Mucosa of stomach (tissue), 1 donor: Measurements from ENCODE around the gene CCNY.

Source experiments
- H3K27me3 ChIP-seq: one replicate; pipeline ENCODE4 v1.7.0; 2013; ENCODE audit warnings: mild to moderate bottlenecking, low read length; ENCODE audit not compliant: control insufficient read depth, insufficient read depth
- H3K36me3 ChIP-seq: one replicate; pipeline ENCODE4 v1.7.0; 2013; ENCODE audit warnings: low read length; ENCODE audit not compliant: control insufficient read depth, insufficient read depth
- H3K4me1 ChIP-seq: one replicate; pipeline ENCODE4 v1.7.0; 2013; ENCODE audit warnings: mild to moderate bottlenecking, low read length; ENCODE audit not compliant: control insufficient read depth, insufficient read depth
- H3K4me3 ChIP-seq: one replicate; pipeline ENCODE4 v1.7.0; 2013; ENCODE audit warnings: low read length
- H3K9ac ChIP-seq: one replicate; pipeline ENCODE4 v1.7.0; 2013; ENCODE audit warnings: mild to moderate bottlenecking, low read length, moderate library complexity
- H3K9me3 ChIP-seq: one replicate; pipeline ENCODE4 v1.7.0; 2013; ENCODE audit warnings: mild to moderate bottlenecking, low read length, moderate library complexity; ENCODE audit not compliant: control insufficient read depth
- donor health status: Pancreatic carcinoma.

Gene CCNY

GRCh38 chr10:35563261-35563891, 227.1 kb downstream of the CCNY start:
- Histone ChIP-seq H3K9me3 (no peaks in the 10 kb centered on the region), H3K4me3 (no peak overlapping the region), H3K27me3 (no peaks in the 10 kb centered on the region), H3K9ac (no peak overlapping the region), H3K4me1 (no peaks in the 10 kb centered on the region), H3K36me3 (no peaks in the 10 kb centered on the region)

- no peaks in the 10 kb centered on the region for H3K9me3 ChIP-seq
- peaks cover 3% of the 10 kb centered on the region for H3K36me3 ChIP-seq
- no peak overlapping the region for H3K9ac ChIP-seq
- H3K27me3 ChIP-seq, result no peaks in the 10 kb centered on the region
- no peaks in the 10 kb centered on the region for H3K4me1 ChIP-seq
- no peak overlapping the region for H3K4me3 ChIP-seq
Observed at GRCh38 chr10:35564341-35564968, 228.1 kb downstream of the CCNY start.

- H3K9ac ChIP-seq, result no peak overlapping the region
- no peaks in the 10 kb centered on the region for H3K9me3 ChIP-seq
- H3K36me3 ChIP-seq, result peaks cover 3% of the 10 kb centered on the region
- H3K4me1 ChIP-seq, result no peaks in the 10 kb centered on the region
- H3K4me3 ChIP-seq, result no peak overlapping the region
- H3K27me3 ChIP-seq, result no peaks in the 10 kb centered on the region
Observed at GRCh38 chr10:35565602-35566081, 229.3 kb downstream of the CCNY start.

- peaks cover 3% of the 10 kb centered on the region for H3K36me3 ChIP-seq
- no peak overlapping the region for H3K9ac ChIP-seq
- H3K4me3 ChIP-seq, result no peak overlapping the region
- no peaks in the 10 kb centered on the region for H3K9me3 ChIP-seq
- H3K4me1 ChIP-seq, result no peaks in the 10 kb centered on the region
- H3K27me3 ChIP-seq, result no peaks in the 10 kb centered on the region
Observed at GRCh38 chr10:35567951-35568350, 231.6 kb downstream of the CCNY start.

GRCh38 chr10:35568483-35569015, 232.2 kb downstream of the CCNY start:
- H3K36me3 ChIP-seq, result peaks cover 3% of the 10 kb centered on the region
- no peak overlapping the region for H3K4me3 ChIP-seq
- no peaks in the 10 kb centered on the region for H3K4me1 ChIP-seq
- no peaks in the 10 kb centered on the region for H3K9me3 ChIP-seq
- no peak overlapping the region for H3K9ac ChIP-seq
- no peaks in the 10 kb centered on the region for H3K27me3 ChIP-seq

GRCh38 chr10:35569111-35569707, 232.9 kb downstream of the CCNY start:
- H3K4me3 ChIP-seq, result no peak overlapping the region
- H3K27me3 ChIP-seq, result no peaks in the 10 kb centered on the region
- peaks cover 3% of the 10 kb centered on the region for H3K36me3 ChIP-seq
- H3K9me3 ChIP-seq, result no peaks in the 10 kb centered on the region
- no peaks in the 10 kb centered on the region for H3K4me1 ChIP-seq
- H3K9ac ChIP-seq, result no peak overlapping the region

- no peak overlapping the region for H3K9ac ChIP-seq
- peaks cover 3% of the 10 kb centered on the region for H3K36me3 ChIP-seq
- H3K4me1 ChIP-seq, result no peaks in the 10 kb centered on the region
- no peaks in the 10 kb centered on the region for H3K27me3 ChIP-seq
- H3K9me3 ChIP-seq, result no peaks in the 10 kb centered on the region
- no peak overlapping the region for H3K4me3 ChIP-seq
Observed at GRCh38 chr10:35569836-35570235, 233.5 kb downstream of the CCNY start.

GRCh38 chr10:35570397-35570796, 234.1 kb downstream of the CCNY start:
- Histone ChIP-seq H3K36me3 (peaks cover 3% of the 10 kb centered on the region), H3K9ac (no peak overlapping the region), H3K4me3 (no peak overlapping the region), H3K27me3 (no peaks in the 10 kb centered on the region), H3K4me1 (no peaks in the 10 kb centered on the region), H3K9me3 (no peaks in the 10 kb centered on the region)

- no peaks in the 10 kb centered on the region for H3K27me3 ChIP-seq
- peaks cover 3% of the 10 kb centered on the region for H3K36me3 ChIP-seq
- H3K4me1 ChIP-seq, result no peaks in the 10 kb centered on the region
- no peaks in the 10 kb centered on the region for H3K9me3 ChIP-seq
- no peak overlapping the region for H3K4me3 ChIP-seq
- H3K9ac ChIP-seq, result no peak overlapping the region
Observed at GRCh38 chr10:35572583-35572982, 236.3 kb downstream of the CCNY start.

GRCh38 chr10:35573796-35574195, 237.5 kb downstream of the CCNY start:
- H3K4me1 ChIP-seq, result no peaks in the 10 kb centered on the region
- no peak overlapping the region for H3K9ac ChIP-seq
- no peaks in the 10 kb centered on the region for H3K36me3 ChIP-seq
- no peaks in the 10 kb centered on the region for H3K27me3 ChIP-seq
- H3K9me3 ChIP-seq, result no peaks in the 10 kb centered on the region
- H3K4me3 ChIP-seq, result no peak overlapping the region

- H3K27me3 ChIP-seq, result no peaks in the 10 kb centered on the region
- H3K4me1 ChIP-seq, result no peaks in the 10 kb centered on the region
- H3K36me3 ChIP-seq, result no peaks in the 10 kb centered on the region
- no peak overlapping the region for H3K9ac ChIP-seq
- no peak overlapping the region for H3K4me3 ChIP-seq
- no peaks in the 10 kb centered on the region for H3K9me3 ChIP-seq
Observed at GRCh38 chr10:35574924-35575352, 238.6 kb downstream of the CCNY start.

GRCh38 chr10:35575640-35576039, 239.3 kb downstream of the CCNY start:
- Histone ChIP-seq H3K4me1 (no peaks in the 10 kb centered on the region), H3K27me3 (no peaks in the 10 kb centered on the region), H3K9me3 (no peaks in the 10 kb centered on the region), H3K4me3 (no peak overlapping the region), H3K9ac (no peak overlapping the region), H3K36me3 (no peaks in the 10 kb centered on the region)
